Body of pancreas (tissue), 4 donors: Measurements from ENCODE around the gene ENTPD1. TPM values are rescaled to one million over a fixed set of nuclear protein-coding genes. Genes with fewer than 3 reads are reported as not detected.
"Not testable (repeated sequence)": the region's sequence is repeated elsewhere in the genome, so short reads cannot be mapped to it uniquely, and the experiment has no call there.

Experiments used
- ATAC-seq: fragments of 150-250 bp; one replicate; pipeline ENCODE4 v1.9.1; 2016
- DNase-seq, 4 donors: peaks; one replicate each; pipeline ENCODE4 v3.0.0-alpha.2; 2019
- H3K27ac ChIP-seq, 4 donors: fragments of 200-600 bp; sonication (generic); 1 replicate in 3 of 4; 2 replicates in 1 of 4; pipeline versions ENCODE4 v1.5.1 to v1.6.1; 2016 to 2019; ENCODE audit warnings: mild to moderate bottlenecking in 1 of 4, mixed read lengths in 1 of 4, moderate library complexity in 1 of 4
- H3K27me3 ChIP-seq, 2 donors: fragments of 200-600 bp; sonication (generic); one replicate each; pipeline ENCODE4 v1.6.0; 2016; ENCODE audit warnings: mild to moderate bottlenecking in 1 of 2
- H3K36me3 ChIP-seq, 2 donors: fragments of 200-600 bp; sonication (generic); replicated peaks in 1 of 2; 2 replicates each; pipeline ENCODE4 v1.5.1; 2016; ENCODE audit warnings: low read depth in 2 of 2; ENCODE audit not compliant: insufficient read depth in 1 of 2
- H3K4me1 ChIP-seq: fragments of 200-600 bp; sonication (generic); one replicate; pipeline ENCODE4 v1.6.0; 2016
- H3K4me3 ChIP-seq, 2 donors: fragments of 200-600 bp; sonication (generic); 1 replicate in 1 of 2; 2 replicates in 1 of 2; pipeline ENCODE4 v1.5.1; 2016 to 2019
- H3K9me3 ChIP-seq, 3 donors: fragments of 200-600 bp; sonication (generic); 1 replicate in 2 of 3; 2 replicates in 1 of 3; pipeline ENCODE4 v1.5.1; 2016
- CTCF ChIP-seq, 7 experiments: fragments of 450-650 bp in 4 of 7; fragments of 200-600 bp in 3 of 7; sonication (generic) in 3 of 7; IDR thresholded peaks; one replicate each; pipeline ENCODE4 v1.5.1; 2016 to 2019; ENCODE audit warnings: antibody characterized with exemption in 7 of 7
- POLR2A ChIP-seq, 3 donors: fragments of 450-650 bp; IDR thresholded peaks; one replicate each; pipeline ENCODE4 v1.6.1; 2016; ENCODE audit warnings: antibody characterized with exemption in 3 of 3, mild to moderate bottlenecking in 2 of 3
- WGBS, 2 donors: methylation state at CpG; one replicate each; pipeline ENCODE4 v1.1.5; 2017; 5-methylcytosine and 5-hydroxymethylcytosine counted together
- intact Hi-C: fragments of 100-400 bp; cut with DNase I; formaldehyde crosslinking; loops from one replicate; pipeline ENCODE4 v1.15.1; 2023
- total RNA-seq, 2 donors: library from RNA; depleted of rRNA; stranded (reverse); fragments of >200 nt; gene quantifications; one replicate each; pipeline ENCODE4 v1.1.0, GENCODE V29; 2016

ENTPD1 gene
- total RNA-seq, 2 donors from 2014 or later = 2.1 to 3.0 TPM

- Histone ChIP-seq H3K27ac (peak within 1 kb of the TSS; percentile 53 to 85 (median 83)), H3K4me3 (peak within 1 kb of the TSS; percentile 38 to 59), H3K27me3 (no peaks in the 10 kb centered on the region), H3K36me3 (no peaks in the 10 kb centered on the region), H3K9me3 (no peaks in the 10 kb centered on the region), H3K4me1 (peaks cover 4% of the 10 kb centered on the region)
- TF ChIP-seq POLR2A (IDR thresholded peaks at IDR 0.05) (peak in 2 of 3 donors; percentile 48 to 60), CTCF (IDR thresholded peaks at IDR 0.05) (peak in 1 of 7 experiments; percentile 3)
- intact Hi-C loops = no loop called here
- WGBS, 2 donors = 0 to 1% methylated on average over 29 to 69 of the region's 69 CpGs
- DNase-seq = peak; percentile 81 to 87 (median 84)
- ATAC-seq = peak; percentile 90
These were observed 151.7 kb downstream of the ENTPD1 start, which contains the start of gene CC2D2B for GRCh38 chr10:95907456-95908253. Gene CC2D2B (plus strand): TSS chr10:95907975. CDS start chr10:95911324, 3,349 bp downstream.

GRCh38 chr10:95908450-95908849 lies 152.5 kb downstream of the ENTPD1 start:
- DNase-seq (no peak), ATAC-seq (no peak)
- Histone ChIP-seq H3K36me3 (no peaks in the 10 kb centered on the region), H3K4me1 (peaks cover 4% of the 10 kb centered on the region), H3K9me3 (no peaks in the 10 kb centered on the region), H3K27me3 (no peaks in the 10 kb centered on the region), H3K4me3 (no peak overlapping the region), H3K27ac (no peak overlapping the region)
- 41 to 51% methylated on average over 4 of the region's 4 CpGs for WGBS, 2 donors
- intact Hi-C loops = no loop called here
- no peak for TF ChIP-seq CTCF (IDR thresholded peaks at IDR 0.05)
- no peak for TF ChIP-seq POLR2A (IDR thresholded peaks at IDR 0.05)

- WGBS, 2 donors = 86 to 92% methylated on average over 2 of the region's 2 CpGs
- TF ChIP-seq POLR2A (IDR thresholded peaks at IDR 0.05) (no peak), CTCF (IDR thresholded peaks at IDR 0.05) (no peak)
- DNase-seq (no peak), ATAC-seq (no peak)
- H3K4me1 ChIP-seq = peaks cover 4% of the 10 kb centered on the region
- intact Hi-C loops = no loop called here
- no peaks in the 10 kb centered on the region for H3K27me3 ChIP-seq
- no peaks in the 10 kb centered on the region for H3K9me3 ChIP-seq
- no peak overlapping the region for H3K4me3 ChIP-seq
- no peak overlapping the region for H3K27ac ChIP-seq
- no peaks in the 10 kb centered on the region for H3K36me3 ChIP-seq
These were observed 153.6 kb downstream of the ENTPD1 start for GRCh38 chr10:95909561-95909960.

GRCh38 chr10:95916039-95916438 lies 160.1 kb downstream of the ENTPD1 start:
- intact Hi-C loops, H3K36me3 ChIP-seq, ATAC-seq, H3K9me3 ChIP-seq, H3K27ac ChIP-seq, H3K4me3 ChIP-seq, DNase-seq, H3K27me3 ChIP-seq, H3K4me1 ChIP-seq: not testable (repeated sequence)

Other genes starting within 250 kb of the ENTPD1 start
- 10 to 100 TPM; 56.8 to 79.1 TPM for gene SORBS1, start 194.8 kb upstream of the ENTPD1 start, total RNA-seq
- 10 to 100 TPM; 38.9 to 46.4 TPM for gene ALDH18A1, start 99.5 kb upstream of the ENTPD1 start, total RNA-seq
- 10 to 100 TPM; 12.9 to 17.6 TPM for gene TCTN3, start 62.2 kb upstream of the ENTPD1 start, total RNA-seq
- gene CC2D2B, start 151.8 kb downstream of the ENTPD1 start, total RNA-seq = 1 to 10 TPM in 1 of 2 donors, under 1 TPM in 1; 0.99 to 3.4 TPM